ENCODE results near the gene PRR20B.
"Not testable (repeated sequence)": the region's sequence is repeated elsewhere in the genome, so short reads cannot be mapped to it uniquely, and the experiment has no call there.

Gene PRR20B

DNA sequence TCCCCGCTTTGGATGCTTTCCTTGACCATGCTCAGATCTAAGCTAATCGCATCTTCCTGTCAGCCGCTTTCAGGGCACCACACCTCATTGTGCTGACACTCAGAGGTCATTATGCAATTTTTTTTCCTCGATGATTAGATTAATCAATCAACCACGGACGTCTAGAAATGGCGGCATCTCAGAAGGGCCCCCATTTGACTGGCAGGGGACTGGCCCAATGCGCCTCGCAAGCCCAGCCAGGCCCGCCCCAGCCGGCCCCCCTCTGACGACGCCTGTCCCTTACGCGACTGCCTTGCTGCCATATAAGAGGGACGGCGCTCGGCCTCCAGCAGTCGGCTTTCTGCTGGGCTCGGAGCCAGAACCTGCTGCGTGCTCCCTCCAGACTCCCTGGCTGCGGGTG, at the start of gene PRR20B:
PRR20B (plus strand) TSS at position 301 of the 400 bp plus-strand sequence. CDS start 387 bp downstream, outside the sequence.
- not testable (repeated sequence) for DNase-seq (ENCODE audit: low read depth in 2 of 3, low spot score in 2 of 3)

DNA sequence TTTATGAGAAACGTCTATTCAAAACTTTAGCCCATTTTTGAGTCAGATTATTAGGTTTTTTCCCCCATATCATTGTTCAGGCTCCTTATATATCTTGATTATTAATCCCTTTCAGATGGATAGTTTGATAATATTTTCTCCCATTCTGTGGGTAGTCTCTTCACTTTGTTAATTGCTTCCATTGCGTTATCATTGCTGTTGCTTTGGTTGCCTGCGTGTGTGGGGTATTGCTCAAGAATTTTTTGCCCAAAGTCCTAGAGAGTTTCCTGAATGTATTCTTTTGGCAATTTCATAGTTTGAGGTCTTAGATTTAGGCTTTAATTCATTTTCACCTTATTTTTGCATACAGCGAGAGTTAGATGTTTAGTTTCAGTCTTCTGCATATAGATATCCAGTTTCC, 32.3 kb upstream of the PRR20B start:
- DNase-seq (ENCODE audit: low read depth in 2 of 3, low spot score in 2 of 3) = no peak

- no peak for DNase-seq (ENCODE audit: low read depth in 2 of 3, low spot score in 2 of 3)
Observed at GRCh38 chr13:57123681-57124080, 23.6 kb upstream of the PRR20B start.

DNA sequence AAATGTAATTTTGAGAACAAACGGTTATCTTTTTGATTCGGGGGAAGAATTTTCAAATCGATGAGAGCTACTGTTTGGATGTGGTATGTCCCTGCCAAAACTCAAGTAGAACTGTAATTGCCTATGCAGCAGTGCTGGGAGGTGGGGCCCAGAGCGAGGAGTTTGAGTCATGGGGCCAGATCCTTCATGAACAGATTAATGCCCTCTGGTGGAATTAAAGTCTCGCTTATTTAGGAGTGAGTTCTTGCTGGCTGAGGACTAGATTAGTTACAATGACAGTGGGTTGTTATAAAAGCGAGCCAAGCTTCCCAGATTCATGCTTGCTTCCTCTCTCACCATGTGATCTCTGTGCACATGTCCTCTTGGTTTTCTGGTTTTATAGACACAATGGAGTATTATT, 18.4 kb upstream of the PRR20B start:
- DNase-seq (ENCODE audit: low read depth in 2 of 3, low spot score in 2 of 3) = no peak

- DNase-seq (ENCODE audit: low read depth in 2 of 3, low spot score in 2 of 3) = no peak
Observed at GRCh38 chr13:57136093-57136492, 11.2 kb upstream of the PRR20B start.

GRCh38 chr13:57137585-57137984, 9.7 kb upstream of the PRR20B start:
- DNase-seq (ENCODE audit: low read depth in 2 of 3, low spot score in 2 of 3) = no peak

- no peak for DNase-seq (ENCODE audit: low read depth in 2 of 3, low spot score in 2 of 3)
Observed at GRCh38 chr13:57138988-57139387, 8.3 kb upstream of the PRR20B start.

DNA sequence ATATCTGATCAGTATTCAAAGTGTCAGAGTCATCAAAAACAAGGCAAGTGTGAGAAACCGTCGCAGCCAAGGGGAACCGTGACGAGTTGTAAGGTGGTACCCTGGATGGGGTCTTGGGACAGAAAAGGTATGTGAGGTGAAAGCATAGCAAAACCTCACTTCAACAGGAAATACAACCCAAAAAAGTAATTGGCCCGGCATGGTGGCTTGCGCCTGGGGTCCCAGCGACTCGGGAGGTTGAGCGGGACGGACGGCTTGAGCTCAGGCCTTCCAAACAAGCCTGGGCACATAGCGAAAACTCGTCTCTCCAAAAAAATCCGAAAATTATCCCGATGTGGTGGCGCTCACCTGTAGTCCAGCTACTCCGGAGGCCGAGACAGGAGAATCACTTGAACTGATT, 7.5 kb upstream of the PRR20B start:
- not testable (repeated sequence) for DNase-seq (ENCODE audit: low read depth in 2 of 3, low spot score in 2 of 3)

GRCh38 chr13:57140235-57140968, 6.9 kb upstream of the PRR20B start, which contains the start of gene PRR20A:
Gene PRR20A (plus strand): TSS chr13:57140918. CDS start chr13:57141305, 387 bp downstream.
- DNase-seq (ENCODE audit: low read depth in 2 of 3, low spot score in 2 of 3) = not testable (repeated sequence)

GRCh38 chr13:57148106-57148505, 818 bp downstream of the PRR20B start:
- not testable (repeated sequence) for DNase-seq (ENCODE audit: low read depth in 2 of 3, low spot score in 2 of 3)

DNA sequence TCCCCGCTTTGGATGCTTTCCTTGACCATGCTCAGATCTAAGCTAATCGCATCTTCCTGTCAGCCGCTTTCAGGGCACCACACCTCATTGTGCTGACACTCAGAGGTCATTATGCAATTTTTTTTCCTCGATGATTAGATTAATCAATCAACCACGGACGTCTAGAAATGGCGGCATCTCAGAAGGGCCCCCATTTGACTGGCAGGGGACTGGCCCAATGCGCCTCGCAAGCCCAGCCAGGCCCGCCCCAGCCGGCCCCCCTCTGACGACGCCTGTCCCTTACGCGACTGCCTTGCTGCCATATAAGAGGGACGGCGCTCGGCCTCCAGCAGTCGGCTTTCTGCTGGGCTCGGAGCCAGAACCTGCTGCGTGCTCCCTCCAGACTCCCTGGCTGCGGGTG, 6.5 kb downstream of the PRR20B start, which contains the start of gene PRR20C:
PRR20C (plus strand) TSS at position 301 of the 400 bp plus-strand sequence. CDS start 387 bp downstream, outside the sequence.
- DNase-seq (ENCODE audit: low read depth in 2 of 3, low spot score in 2 of 3) = not testable (repeated sequence)

- DNase-seq (ENCODE audit: low read depth in 2 of 3, low spot score in 2 of 3) = not testable (repeated sequence)
Observed at GRCh38 chr13:57160332-57160731, 13.0 kb downstream of the PRR20B start, which contains the start of gene PRR20D. Gene PRR20D (plus strand): TSS chr13:57160632. CDS start chr13:57161019, 387 bp downstream.

- not testable (repeated sequence) for DNase-seq (ENCODE audit: low read depth in 2 of 3, low spot score in 2 of 3)
Observed at GRCh38 chr13:57166897-57167296, 19.6 kb downstream of the PRR20B start, which contains the start of gene PRR20E. Gene PRR20E (plus strand): TSS chr13:57167197. CDS start chr13:57167584, 387 bp downstream.

DNA sequence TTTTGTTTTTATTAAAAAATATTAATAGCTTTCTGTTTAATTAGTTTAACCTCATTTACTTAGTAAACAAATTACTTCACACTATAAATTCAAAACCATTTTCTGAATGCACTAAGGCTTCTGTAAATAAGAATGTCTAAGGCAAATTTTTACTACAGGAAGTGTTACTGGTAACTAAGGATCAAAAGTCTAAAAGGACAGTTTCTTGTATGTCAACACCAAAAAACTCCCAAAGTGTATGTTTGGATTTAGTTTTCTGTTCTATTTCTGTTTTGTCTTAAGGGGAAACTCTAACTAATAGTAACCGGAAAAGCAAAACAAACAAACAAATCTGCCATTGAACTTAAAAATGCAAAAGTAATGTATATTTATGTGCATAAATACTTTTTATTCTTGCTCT, 44.4 kb downstream of the PRR20B start:
- DNase-seq (ENCODE audit: low read depth in 2 of 3, low spot score in 2 of 3) = no peak

All from activated CD8-positive, alpha-beta memory T cell treated with anti-CD3 and anti-CD28 coated beads for 48 hours (primary cell).